ENCODE results near the gene ICAM3.
"Not testable (repeated sequence)": the region's sequence is repeated elsewhere in the genome, so short reads cannot be mapped to it uniquely, and the experiment has no call there.

Gene ICAM3

DNA sequence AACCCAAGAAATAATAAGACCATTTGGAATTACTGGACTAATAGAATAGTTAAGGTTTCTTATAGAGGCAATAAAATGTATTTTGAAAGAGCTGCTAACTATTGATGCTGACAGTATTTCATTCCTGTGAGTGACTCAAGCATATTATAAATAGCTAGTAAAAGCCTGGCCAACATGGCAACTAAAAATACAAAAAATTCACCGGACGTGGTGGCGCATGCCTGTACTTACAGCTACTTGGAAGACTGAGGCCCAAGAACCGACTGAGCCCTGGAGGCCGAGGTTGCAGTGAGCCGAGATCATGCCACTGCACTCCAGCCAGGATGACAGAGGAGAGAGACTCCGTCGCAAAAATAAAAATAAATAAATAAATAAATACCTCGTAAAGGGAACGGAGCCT is 5.4 kb upstream of the ICAM3 start:
- DNase-seq, result no peak

DNA sequence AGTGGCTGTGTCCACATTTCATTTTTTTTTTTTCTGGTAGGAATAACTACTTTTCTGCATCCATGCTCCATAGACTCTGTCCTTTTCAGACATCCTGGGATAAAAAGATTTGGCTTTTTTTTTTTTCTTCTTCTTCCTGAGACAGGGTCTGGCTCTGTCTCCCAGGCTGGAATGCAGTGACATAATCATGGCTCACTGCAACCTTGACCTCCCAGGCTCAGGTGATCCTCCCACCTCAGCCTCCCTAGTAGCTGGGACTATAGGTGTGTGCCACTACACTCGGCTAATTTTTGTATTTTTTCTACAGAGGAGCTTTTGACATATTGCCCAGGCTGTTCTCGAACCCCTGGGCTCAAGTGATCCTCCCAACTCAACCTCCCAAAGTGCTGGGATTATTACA is 4.1 kb upstream of the ICAM3 start:
- DNase-seq, result no peak

DNA sequence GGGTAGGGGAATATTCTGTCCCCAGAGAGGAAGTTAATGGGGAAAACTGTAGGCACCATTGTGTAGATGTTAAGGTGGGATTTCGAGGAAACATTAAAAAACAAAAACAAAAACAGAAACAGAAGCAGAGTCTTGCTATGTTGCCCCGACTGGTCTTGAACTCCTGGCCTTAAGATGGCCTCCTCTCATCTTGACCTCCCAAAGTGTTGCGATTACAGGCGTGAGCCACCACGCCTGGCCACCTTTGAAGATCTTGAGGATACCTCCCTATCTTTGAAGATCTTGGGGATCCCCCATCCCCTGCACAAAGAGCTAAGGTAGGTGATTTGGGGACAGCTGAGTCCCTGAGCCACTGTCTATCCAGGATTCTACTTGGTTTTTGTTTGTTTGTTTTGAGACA is 553 bp upstream of the ICAM3 start:
- DNase-seq, result no peak

DNA sequence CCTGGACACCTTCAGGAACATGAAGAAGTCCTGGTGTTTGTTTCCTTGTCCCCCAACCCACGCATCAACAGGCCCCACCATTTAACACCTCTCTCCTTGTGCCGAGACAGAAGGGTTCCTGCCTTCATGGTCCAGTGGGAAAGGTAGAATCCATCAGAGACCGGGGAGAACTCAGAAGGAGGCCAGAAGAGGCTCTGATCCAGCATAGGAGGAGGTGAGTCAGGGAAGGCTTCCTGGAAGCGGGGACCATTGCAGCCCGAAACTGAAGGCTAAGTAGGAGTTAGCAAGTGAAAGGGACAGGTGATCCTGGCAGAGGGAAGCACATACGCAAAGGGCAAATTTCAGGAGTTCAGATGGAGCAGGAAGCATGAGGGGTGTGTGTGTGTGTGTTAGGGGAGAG is 484 bp downstream of the ICAM3 start:
- DNase-seq, result no peak

DNA sequence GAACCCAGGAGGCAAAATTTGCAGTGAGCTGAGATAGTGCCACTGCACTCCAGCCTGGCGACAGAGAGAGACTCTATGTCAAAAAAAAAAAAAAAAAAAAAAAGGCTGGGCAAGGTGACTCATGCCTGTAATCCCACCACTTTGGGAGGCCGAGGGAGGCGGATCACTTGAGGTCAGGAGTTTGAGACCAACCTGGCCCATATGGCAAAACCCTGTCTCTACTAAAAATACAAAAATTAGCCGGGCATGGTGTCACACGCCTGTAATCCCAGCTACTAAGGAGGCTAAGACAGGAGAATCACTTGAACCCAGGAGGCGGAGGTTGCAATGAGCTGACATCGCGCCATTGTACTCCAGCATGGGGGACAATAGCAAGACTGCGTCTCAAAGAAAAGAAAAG is 2.7 kb downstream of the ICAM3 start:
- not testable (repeated sequence) for DNase-seq

DNA sequence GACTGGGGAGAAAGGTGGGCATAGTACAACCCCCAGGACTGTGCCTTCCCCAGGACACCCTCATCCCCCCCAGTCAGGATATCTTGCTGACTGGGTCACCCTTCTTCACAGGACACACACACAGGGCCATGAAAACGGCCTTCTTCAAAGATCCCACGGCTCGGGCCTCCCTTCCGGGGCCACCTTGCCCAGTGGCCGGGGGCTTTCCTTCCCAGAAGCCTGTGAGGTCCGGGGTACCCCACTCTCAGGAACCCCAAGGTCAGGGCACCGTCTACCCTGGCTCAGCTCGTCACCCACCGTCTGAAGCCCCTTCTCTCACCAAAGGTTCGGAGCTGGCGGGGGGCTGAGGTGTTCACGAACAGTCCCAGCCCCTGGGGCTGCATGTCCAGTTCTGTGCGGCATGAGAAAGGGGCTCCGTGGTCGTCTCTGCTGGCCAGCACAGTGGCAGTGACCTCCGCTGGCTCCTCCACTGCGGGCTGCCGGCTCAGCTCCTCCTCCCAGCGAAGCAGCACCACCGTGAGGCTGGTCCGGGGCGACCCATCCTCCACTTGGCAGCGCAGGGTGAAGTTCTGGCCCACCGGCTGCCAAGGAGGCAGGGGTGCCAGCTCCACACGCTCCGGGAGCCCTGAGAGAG is 4.0 kb downstream of the ICAM3 start:
- no peak for DNase-seq

DNA sequence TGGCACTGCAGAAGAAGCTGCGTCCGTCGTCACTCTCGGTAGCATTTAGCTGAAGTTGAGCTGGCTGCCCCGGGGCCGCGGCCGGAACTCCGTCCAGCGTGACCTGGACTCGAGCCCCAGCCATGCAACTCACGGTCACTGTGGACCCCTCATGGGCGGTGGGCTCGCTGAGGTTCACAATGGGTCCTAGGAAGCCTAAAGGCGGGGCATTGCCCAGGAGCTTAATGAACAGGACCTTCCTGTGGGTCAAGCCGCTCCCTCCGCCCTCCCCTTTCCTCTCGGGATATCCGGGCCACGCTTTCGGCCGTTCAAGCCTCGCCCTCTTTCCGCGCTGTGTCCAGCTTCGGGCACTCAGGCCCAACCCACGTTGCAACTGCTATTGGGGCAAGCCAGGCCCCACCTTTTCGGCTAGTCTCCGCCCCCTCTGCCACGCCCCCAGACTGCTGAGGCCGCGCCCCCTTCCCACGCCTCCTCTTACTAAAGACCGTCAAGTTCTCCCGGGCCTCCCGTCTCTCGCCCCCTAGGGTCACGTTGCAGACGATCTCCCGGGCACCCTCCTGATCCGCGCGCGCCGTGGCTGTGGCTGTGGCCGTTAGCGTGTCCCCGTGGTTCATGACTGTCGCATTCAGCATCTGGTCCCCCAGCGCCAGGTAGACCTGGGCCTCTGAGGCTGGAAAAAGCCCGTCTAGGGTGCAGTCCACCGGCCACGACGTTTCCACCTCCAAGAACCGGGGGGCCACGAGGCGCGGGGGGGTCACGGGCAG is 4.7 kb downstream of the ICAM3 start:
- peak; percentile 64 for DNase-seq

DNA sequence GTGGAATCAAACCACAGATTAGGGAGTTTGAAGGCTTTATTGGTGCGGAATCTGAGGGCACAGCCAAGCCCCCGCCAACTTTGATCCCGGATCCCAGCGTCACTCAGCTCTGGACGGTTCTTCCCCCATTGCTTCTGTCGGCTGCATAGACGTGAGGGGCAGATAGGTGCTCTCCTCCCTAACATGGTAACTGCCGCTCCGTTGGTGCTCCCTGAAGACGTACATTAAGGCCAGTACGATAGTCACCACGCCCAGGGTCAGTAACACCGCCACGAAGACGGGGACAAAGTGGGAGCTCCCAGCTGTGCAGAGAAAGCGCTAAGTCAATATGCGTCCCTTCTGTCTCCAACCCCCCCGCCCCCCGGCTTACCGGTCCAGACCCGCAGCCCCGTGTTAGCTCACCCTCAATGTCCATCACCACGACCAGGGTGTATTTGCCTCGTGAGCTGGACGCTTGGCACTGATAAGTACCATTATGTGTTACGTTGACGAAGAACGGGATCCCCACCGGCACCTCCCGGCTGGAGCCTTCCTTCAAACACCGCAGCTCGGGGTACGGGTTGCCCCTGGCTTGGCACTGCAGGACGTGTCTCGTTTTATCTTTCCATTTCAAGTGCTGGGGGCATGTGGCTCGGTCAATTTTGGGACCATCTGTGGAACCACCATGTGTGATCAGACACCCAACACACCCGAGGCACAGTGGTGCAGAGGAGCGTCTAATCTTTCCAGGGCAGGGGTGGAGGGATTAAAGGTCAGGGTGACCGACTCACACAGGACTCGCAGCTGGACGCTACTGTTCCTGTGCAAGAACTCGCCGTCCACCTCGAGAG is 5.5 kb downstream of the ICAM3 start:
- DNase-seq, result peak; percentile 11

DNA sequence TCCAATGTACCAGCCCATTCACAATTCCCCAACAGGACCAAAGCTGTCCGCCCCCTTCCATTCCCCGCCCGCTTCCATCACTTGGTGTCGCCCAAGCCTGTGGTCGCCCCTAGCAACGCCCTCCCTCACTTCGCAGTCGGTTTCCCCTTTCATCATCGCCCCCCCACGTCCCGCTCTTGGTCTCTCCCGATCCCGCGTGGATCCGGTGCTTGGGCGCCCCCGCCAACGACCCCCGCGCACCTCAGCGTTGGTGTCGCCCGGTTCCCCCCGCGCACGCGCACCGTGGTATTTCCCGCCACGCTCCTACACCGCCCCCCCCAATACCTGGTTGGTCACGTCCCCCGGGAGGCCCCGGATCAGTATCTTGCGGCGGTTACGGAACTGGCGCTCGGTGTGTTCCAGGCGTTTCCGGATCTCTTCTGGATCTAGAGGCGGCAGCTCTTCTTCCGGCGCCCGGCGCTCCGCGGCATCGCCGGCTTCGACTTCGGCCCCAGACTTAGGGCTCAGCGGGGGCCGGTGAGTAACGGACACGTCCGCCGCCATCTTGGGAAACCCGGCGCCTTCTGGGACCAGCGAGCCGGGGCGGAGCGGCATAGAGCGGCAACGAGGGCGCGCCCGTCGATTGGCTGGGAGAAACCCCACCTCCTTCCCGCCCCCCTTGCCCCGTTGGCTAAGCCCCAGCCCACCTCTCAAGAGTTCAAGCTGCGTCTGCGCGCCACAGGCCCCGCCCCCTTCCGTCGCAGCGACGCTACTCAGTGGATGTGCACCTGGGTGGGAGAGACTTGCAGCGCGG is 6.3 kb downstream of the ICAM3 start, which contains the start of gene RAVER1:
TSS of gene RAVER1 (minus strand) at position 565 of the 793 bp plus-strand sequence. CDS start at position 543, 22 bp downstream.
- DNase-seq, result peak; percentile 97

DNA sequence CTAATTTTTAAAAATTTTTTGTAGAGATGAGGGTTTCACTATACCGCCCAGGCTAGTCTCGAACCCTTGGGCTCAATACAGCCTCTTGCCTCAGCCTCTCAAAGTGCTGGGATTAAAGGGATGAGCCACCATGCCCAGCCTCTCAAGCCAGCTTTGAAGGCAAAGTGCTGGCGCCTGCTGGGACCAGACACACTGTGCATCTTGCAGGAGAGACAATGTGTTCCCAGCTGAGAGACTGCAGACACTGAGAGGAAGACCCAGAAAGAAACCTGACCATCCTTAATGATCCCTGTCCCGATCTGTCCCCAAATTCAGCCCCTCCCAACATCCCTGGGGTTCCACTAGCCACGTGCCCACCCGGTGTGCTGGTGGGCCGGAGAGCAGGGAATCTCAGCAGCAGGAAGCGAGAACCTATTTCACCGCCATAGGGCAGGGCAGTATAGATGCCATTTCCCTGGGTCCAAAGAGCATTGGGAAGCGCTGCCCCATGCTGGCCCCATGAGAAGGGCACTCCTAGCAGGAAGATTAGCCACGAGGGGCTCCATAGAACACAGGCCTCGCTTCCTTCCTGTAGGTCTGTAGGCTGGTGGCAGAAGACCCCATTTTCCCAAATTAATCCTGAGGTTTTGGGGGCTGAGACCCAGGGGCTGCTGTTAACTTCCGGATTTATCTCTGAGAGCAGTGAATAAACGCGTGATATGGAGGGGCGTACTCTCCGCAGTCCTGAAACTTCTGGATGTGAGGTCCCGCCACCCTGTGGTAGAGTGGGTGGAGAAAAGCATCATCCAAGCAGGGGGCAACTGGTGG is 7.1 kb downstream of the ICAM3 start:
- DNase-seq, result no peak

DNA sequence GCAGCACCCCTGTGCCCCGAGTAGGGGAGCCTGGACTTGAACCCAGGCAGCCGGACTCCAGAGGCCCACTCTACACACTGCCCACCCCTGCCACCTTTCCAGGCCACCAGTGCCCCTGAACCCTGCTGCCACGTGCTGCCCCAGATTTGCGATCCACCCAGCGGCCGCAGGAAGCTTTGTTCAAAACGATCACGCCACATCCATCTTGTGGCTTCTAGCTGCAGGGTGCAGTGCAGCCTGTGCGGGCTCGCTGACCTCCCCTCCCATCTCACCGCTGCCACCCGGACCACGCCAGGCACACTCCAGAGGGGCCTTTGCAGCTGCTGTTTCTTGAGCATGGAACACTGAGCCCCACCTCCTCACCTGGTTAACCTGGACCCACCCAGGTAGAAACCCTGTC is 9.9 kb downstream of the ICAM3 start:
- DNase-seq, result no peak

DNA sequence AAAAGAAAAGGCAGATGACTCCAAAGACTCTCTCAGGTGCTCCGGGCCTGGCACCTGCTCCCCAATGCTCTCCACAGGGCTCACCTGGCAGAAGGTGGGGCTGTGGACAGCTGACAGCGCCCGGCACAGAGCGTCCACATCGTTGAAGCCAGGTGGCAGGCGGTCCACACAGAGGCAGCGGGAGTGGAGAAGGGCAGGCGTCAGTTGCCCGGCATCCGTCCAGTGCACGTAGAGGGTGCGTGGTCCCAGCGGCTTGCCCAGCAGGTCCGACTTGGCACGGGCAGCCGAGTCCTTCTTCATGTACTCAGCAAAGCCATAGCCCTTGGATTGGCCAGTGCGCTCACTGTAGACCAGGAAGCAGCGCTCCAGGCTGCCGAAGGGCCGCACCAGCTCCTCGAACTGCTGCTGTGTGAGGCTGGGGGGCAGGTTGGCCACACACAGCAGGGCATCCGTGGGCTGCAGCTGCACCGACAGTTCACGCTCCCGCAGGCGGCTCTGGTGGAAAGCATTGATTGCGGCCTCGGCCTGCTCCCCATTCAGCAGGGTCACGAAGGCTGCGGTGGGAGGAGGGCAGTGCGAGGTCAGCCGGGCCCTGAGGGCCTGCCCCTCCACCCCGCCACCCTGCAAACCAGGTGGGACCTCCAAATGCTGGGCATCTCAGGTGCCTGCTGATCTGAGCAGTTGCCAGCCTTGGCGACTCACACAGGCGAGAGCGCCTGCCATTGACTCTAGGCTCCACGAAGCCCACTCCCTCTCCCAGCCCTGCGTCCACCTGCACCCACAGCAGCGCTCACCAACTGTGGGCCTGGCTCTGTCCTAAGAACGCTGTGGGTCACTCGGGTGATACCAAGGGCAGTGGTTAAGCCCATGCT is 10.6 kb downstream of the ICAM3 start:
- DNase-seq, result no peak

DNA sequence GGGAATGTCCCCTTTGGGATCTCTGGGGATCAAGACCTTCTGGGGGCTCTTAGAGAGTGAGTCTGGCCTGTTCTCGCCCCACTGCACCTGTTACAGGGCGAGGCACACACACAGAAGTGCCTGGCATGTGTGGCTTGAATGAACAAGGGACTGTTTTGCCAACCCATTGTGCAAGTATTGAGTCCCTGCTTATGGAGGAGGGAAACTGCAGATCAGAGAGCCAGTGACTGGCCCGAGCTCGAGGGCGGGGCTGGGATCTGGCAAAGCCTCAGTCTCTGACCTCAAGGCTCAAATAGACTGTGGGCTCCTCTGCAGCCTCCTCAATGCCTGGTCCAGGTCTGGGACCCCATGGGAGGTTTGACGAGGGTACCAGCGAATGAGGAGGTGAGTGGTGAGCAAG is 11.6 kb downstream of the ICAM3 start:
- no peak for DNase-seq

DNA sequence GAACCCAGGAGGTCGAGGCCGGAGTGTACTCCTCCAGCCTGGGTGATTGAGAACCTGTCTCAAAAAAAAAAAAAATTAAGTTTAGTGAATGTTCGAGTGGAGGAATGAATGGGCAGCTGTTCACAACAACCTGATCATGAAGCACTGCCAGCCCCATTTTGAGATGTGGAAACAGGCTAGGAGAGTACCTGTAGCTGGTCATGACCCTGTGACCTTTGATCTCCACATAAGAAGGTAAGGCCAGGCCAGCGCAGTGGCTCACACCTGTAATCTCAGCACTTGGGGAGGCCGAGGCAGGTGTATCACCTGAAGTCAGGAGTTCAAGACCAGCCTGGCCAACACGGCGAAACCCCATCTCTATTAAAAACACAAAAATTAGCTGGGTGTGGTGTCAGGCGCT is 13.7 kb downstream of the ICAM3 start:
- DNase-seq, result no peak

DNA sequence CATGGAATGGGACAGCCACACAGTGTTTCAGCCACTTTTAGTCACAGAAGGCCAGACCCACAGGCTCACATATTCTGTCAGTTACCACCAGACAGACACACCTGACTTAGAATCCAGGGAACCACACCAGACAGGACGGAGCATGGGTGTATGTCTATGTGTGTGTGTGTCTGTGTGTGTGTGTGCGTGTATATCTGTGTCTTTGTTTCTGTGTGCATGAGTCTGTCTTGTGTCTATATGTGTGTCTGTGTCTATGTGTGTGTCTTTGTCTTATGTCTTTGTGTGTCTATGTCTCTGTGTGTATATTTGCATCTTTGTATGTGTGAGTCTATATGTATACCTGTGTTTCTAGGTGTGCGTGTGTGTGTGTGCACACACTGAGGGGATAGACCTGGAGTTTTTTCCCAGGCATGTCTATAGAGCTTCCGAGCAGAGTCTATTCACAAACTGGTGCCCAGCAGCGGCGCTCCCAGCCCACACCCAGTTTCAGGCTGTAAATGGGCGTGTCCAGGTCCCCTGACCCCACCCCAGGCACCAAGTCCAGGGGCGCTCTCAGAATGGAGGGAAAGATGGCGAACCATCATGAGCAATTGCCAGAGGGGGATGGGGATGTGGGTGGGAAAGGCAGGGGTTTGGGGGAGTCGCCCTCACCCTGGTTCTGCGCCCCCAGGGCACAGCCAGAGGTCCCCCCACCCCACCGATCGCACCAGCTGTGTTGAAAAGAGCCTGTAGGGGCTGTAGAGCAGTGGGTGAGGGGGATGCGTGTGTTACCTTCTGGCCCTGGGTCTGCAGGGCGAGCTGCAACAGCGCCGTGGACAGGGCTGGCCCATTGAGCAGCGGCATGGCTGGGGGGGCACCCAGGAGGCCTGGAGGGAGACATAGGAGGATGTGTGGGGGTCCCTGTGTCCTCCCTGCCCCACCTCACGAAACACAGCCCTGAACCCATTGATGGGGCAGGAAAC is 17.3 kb downstream of the ICAM3 start:
- no peak for DNase-seq

DNA sequence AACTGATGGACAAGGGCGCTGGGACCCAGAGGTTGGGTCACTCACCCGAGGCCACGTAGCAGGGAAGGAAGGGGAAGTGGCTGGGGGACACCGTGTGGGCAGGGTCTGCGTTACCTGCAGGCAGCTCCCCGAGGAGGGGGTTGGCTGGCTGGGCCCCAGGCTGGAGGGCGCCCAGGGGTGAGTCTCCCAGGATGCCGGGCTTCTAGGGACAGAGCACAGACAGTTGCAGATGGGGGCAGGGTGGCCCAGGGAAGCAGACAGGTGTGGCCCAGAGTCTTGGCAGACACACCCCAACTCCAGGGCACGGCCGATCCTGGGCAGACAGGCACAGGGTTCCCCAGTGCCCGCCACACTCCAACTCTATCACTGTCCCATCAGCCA is 18.0 kb downstream of the ICAM3 start:
- DNase-seq, result no peak

DNA sequence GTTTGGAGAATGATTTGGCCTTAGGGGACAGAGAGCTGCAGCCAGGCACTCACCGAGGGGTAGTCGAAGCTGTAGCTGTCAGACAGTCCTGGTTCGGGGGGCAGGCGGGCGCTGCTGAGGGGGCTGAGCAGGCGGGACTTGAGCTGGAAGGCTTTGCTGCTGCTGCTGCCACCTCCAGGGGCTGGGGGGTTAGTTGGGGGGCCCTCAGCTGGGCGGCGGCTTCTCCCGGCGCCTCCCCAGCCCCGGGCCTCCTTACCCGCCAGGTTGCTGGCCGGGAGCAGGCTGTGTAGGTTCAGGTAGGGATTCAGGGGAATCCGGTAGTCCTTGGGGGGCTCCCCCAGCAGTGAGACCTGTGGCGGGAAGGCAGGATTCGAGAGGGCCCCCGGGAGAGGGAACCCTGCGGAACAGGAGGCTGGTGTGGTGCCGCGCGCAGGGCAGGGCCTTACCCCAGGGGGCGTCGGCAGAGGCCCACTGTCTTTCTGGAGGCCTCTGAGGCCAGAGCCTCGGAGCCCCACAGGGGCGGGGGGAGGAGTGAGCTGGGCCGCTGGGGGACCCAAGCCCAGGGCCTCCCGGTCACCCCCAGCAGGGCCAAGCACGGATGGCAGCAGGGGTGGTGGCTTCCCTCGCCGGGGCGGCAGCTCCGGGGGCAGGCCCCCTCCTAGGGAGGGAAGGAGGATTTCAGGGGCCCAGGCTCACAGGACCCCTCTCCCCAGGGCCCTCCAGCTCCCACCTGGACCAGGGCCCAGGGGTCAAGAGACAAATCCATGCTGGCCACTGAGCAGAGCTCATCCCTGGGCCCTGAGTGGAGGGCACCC is 18.6 kb downstream of the ICAM3 start:
- no peak for DNase-seq

DNA sequence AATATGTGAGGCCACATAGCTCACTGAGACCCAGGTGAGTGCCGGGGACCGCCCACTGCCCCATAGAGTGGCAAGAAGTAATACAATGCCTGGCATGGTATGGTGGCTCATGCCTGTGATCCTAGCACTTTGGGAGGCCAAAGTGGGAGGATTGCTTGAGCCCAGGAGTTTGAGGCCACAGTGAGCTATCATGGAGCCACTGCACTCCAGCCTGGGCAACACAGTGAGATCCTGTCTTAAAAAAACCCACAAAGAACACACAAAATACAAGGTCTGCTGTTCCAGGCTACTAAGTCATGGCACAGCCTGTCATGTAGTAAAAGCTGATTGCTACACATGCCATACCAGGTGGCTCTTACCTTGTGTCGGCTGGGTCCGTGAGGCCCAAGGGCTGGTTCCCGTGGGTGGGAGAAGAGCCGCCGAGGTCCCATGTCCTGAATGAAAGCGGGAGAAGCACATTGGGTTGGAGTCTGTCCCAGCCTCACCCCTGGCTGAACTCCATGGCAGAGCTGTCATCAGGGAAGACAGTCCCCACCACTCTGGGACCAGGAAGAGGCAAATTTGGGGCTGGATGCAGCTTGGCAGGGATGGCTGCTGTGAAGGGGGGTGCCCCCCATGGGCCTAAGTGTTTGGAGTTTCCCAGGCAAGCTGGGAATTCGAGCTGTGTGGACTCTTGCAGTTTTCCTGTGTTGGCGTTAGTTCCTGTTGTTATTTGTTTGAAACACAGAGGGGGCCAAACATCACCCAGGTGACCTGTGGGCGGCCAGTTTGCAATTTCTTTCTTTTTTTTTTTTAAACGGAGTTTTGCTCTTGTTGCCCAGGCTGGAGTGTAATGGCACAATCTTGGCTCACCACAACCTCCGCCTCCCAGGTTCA is 20.4 kb downstream of the ICAM3 start:
- DNase-seq, result no peak
